GM21576 (cell line): Measurements from ENCODE around the gene S100PBP.

Experiments used
- ATAC-seq: cut with Tn5 transposase; IDR thresholded peaks from one replicate; pipeline ENCODE4 v1.9.1; 2021; ENCODE audit warnings: mild to moderate bottlenecking, moderate library complexity; ENCODE audit not compliant: unreplicated experiment

The S100PBP gene

DNA sequence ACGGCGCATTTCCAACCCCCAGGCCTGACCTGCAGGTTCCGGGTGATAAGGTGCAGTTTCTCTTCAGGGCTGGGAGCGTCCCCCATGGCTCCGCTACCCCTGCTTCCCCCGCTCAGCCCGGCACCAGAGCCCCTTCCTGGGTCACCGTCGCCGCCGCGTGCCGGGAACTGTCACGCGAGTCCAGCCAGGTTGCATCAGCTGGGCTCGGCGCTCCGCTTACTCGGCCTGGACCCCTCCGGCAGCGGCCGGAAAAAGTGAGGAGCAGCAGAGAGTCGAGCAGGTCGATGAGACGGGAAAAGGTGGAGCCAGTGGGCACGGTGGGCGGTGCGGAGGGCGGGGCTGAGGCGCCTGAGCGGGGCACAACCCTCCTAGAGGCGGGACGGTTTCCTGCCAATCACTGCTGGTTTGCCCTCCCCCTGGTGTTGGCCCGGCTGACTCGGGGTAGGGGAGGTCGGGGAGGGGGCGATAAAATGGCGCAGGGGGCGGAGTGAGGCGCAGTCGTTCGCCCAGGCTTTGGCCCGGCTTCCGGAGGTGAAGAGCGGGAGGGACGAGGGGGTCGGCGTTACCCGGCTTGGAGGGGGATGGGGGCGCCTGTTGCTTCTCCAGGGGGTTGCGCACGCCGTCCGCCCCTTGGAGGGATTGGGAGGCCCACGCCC is at the start of gene S100PBP, which contains the start of gene YARS1:
S100PBP (plus strand) TSS at position 495 of the 656 bp plus-strand sequence. CDS start 8,447 bp downstream, outside the sequence.
YARS1 (minus strand) TSS at position 200 of the 656 bp plus-strand sequence; CDS start at position 86, 114 bp downstream.
- ATAC-seq = peak; percentile 83

DNA sequence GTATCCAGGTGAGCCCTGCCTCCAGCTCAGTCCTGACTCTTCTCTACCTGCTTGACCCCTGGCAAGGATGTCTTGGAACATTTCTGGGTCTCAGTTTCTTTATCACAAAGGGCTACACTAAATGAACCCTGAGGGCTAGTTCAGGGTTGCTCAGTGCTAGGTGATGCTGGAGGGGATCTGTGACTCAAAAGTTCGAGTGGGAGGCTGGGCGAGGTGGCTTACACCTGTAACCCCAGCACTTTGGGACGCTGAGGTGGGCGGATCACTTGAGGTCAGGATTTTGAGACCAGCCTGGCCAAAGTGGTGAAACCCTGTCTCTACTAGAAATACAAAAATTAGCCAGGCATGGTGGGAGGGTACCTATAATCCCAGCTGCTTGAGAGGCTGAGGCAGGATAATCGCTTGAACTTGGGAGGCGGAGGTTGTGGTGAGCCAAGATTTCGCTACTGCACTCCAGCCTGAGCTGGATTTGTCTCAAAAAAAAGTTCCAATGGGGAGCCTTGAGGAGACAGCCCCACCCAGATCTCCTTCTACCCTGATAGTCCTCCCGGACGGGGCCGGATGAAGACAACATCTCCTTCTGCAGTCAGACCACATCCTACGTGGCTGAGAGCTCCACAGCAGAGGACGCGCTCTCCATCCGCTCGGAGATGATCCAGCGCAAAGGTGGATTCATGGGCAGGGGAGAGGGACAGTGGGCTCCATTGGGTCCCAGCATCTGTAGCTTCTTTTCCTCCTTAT is 49.2 kb upstream of the S100PBP start:
- no peak for ATAC-seq

DNA sequence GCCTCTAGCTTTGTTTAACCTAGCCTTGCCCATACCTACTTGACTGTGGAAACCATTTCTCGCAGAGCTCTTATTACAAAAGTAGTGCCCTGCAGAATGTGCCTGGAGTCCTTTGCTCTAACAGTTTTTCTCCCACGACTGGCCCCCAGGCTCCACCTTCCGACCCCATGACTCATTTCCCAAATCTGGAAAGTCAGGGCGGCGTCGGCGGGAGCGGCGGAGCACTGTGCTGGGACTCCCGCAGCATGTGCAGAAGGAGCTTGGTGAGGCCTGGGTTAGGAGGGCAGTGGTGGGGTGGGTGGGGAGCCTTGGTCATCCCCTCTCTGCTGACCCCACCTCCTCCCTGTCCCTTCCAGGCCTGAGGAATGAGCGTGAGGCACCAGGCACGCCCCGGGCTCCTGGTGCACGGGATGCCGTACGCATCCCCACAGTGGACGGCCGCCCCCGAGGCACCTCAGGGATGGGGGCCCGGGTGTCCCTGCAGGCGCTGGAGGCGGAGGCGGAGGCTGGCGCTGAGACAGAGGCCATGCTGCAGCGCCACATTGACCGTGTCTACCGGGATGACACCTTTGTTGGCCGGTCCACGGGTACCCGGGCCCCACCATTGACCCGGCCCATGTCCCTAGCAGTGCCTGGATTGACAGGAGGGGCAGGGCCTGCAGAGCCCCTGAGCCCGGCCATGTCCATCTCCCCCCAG is 47.8 kb upstream of the S100PBP start:
- no peak for ATAC-seq

DNA sequence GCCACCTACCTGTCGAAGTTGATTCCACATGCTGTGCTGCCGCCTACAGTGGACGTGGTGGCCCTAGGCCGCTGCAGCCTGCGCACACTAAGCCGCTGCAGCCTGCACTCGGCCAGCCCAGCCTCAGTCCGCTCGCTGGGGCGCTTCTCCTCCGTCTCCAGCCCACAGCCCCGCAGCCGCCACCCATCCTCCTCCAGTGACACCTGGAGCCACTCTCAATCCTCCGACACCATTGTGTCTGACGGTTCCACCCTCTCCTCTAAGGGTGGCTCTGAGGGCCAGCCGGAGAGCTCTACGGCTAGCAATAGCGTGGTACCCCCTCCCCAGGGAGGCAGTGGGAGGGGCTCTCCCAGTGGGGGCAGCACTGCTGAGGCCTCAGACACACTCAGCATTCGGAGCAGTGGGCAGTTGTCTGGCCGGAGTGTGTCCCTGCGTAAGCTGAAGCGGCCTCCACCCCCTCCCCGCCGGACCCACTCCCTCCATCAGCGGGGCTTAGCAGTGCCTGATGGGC is 47.2 kb upstream of the S100PBP start:
- no peak for ATAC-seq

DNA sequence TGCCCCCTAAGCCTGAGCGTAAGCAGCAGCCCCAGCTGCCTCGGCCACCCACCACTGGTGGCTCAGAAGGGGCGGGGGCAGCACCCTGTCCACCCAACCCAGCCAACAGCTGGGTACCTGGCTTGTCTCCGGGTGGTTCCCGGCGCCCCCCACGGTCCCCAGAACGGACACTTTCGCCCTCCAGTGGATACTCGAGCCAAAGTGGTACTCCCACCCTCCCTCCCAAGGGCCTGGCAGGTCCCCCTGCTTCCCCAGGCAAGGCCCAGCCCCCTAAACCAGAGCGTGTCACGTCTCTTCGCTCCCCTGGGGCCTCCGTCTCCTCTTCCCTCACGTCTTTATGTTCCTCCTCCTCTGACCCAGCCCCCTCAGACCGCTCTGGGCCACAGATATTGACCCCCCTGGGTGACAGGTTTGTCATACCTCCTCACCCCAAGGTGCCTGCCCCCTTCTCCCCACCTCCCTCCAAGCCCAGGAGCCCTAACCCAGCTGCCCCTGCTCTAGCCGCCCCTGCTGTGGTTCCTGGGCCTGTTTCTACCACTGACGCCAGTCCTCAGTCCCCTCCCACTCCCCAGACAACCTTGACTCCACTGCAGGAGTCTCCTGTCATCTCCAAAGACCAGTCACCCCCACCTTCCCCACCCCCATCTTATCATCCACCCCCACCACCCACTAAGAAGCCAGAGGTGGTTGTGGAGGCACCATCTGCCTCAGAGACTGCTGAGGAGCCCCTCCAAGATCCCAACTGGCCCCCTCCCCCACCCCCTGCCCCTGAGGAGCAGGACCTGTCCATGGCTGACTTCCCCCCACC is 46.5 kb upstream of the S100PBP start:
- no peak for ATAC-seq

DNA sequence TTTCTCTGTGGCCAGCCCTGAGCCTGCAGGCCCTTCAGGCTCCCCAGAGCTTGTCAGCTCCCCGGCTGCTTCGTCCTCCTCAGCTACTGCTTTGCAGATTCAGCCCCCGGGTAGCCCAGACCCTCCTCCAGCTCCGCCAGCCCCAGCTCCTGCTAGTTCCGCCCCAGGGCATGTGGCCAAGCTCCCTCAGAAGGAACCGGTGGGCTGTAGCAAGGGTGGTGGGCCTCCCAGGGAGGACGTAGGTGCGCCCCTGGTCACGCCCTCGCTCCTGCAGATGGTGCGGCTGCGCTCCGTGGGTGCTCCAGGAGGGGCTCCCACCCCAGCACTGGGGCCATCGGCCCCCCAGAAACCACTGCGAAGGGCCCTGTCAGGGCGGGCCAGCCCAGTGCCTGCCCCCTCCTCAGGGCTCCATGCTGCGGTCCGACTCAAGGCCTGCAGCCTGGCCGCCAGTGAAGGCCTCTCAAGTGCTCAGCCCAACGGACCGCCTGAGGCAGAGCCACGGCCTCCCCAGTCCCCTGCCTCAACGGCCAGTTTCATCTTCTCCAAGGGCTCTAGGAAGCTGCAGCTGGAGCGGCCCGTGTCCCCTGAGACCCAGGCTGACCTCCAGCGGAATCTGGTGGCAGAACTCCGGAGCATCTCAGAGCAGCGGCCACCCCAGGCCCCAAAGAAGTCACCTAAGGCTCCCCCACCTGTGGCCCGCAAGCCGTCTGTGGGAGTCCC is 45.7 kb upstream of the S100PBP start:
- no peak for ATAC-seq

DNA sequence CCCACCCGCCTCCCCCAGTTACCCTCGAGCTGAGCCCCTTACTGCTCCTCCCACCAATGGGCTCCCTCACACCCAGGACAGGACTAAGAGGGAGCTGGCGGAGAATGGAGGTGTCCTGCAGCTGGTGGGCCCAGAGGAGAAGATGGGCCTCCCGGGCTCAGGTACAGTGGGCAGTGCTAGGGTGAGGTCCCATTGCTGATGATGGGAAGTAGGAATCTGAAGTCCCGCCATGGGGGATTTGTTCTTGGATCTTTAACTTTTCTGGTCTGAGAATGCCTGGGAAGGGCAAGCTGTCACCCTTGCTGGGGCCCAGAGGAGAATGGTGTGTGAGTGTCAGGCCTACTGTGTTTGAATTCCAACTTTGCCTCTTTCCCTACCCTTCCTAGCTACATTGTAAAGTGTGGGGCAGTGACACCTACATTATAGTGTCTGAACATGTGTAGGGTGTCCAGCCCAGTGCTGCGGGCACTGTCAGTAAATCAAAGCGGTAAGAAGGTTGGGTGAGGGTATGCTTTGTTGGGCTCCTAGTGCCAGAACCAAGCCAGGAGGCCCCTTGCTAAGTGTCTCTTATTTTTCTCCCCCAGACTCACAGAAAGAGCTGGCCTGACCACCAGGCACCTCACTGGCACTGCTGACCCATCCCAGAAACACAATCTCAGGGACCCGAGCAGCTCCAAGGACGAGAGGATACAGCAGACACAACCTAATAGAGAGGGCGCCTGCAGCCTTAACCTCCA is 45.0 kb upstream of the S100PBP start:
- ATAC-seq = no peak

DNA sequence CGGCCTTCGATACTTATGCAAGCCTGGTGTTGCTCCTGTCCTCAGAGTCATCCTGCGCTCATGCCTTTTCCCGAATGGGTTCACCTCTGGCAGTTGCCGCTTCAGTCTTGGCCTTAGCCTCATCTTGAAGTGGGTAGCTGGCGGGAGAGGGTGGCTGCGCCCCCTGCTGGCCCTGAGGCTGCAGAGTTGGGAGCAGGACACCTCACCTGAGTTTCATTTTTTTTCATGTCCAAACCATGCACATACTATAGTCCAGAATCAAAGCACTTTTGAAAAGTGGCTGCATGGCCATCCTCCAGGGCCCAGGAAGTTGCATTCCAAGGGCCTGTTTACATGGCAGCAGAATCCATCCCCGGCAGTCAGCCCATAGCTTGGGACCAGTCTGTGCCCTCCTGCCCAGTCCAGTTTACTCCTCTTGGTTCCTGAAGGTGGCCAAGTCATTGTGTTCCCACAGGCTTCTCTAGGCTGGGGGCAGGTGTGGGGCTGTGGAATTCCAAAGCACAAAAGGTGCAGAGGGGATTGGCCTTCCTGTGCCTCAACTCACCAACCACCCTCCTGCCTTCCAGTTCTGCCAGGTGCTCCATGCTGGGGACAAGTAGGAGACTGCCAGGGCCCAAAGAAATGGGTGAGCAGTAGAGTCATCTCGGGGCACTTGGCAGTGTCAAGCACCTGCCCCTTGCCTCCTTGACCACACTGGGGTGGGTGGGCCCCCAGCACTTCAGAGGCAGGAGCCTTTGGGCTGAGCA is 44.3 kb upstream of the S100PBP start:
- no peak for ATAC-seq

DNA sequence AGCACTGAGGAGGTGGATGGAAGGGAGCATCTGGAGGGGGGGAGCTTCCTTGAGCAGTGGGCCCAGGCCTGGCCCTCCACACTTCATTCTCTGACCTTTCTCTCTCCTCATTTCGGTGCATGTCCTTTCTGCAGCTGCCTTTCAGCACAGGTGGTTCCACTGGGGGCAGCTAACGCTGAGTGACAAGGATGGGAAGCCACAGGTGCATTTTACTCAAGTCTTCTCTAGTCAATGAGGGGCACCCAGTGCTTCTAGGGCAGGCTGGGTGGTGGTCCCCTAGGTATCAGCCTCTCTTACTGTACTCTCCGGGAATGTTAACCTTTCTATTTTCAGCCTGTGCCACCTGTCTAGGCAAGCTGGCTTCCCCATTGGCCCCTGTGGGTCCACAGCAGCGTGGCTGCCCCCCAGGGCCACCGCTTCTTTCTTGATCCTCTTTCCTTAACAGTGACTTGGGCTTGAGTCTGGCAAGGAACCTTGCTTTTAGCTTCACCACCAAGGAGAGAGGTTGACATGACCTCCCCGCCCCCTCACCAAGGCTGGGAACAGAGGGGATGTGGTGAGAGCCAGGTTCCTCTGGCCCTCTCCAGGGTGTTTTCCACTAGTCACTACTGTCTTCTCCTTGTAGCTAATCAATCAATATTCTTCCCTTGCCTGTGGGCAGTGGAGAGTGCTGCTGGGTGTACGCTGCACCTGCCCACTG is 43.5 kb upstream of the S100PBP start:
- no peak for ATAC-seq

DNA sequence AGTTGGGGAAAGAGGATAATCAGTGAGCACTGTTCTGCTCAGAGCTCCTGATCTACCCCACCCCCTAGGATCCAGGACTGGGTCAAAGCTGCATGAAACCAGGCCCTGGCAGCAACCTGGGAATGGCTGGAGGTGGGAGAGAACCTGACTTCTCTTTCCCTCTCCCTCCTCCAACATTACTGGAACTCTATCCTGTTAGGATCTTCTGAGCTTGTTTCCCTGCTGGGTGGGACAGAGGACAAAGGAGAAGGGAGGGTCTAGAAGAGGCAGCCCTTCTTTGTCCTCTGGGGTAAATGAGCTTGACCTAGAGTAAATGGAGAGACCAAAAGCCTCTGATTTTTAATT is 43.0 kb upstream of the S100PBP start:
- ATAC-seq = no peak

DNA sequence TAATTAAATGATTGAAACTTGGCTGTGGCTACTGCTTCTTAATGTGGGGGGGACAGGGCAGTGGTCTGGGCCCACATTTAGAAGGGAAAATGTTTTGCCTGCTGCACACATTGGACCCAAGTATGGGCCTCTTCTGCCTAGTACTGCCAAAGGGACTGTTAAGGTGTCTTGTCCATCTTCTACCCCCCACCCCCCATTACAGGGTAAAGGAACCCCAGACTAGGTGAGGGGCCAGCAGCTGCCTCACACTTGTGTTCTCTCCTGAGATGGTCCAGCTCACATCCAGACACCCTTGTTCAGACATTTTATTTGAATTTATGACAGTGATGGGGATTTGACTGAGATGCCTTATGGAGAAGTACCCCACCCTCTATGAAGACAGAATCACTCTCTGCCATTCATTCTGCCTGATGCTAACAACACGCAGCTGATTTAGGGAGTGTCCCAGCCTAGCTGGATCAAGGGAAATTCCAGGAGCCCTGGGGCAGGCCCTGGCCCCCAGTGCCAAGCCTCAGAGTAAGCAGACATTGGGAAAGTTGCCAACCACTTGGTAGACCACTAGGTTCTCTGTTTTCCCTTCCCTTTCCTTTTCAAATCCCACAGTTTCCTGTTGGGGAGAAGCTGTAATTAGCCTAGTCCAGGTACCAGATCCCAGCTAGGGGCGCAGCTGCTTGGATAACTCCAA is 42.4 kb upstream of the S100PBP start:
- ATAC-seq = no peak

DNA sequence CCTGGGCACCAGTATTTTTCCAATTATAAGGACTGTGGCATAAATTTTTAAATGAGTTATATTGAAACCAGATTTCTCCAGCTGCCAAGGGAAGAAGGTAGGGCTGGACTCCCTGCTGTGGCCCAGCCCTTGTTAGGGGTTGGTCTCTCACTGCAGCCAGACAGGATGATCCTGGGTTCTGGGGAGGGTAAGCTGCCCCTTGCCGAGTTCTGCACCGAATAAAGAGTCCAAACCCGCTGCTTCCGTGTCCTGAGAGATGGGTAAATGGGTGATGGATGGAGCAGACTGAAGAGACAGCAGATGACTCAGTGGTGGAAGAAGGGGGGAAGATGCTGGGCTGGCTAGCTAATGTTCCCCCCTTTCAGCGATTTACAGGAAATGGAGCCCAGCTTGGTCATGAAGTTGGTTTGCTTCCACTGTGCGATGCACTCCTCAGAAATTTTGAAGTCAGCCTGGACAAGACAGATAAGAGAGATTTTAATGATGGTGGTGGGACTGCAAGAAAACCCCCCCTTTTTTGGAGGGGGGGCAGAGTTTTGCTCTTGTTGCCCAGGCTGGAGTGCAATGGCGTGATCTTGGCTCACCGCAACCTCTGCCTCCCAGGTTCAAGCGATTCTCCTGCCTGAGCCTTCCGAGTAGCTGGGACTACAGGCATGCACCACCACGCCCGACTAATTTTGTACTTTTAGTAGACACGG is 41.7 kb upstream of the S100PBP start:
- no peak for ATAC-seq

DNA sequence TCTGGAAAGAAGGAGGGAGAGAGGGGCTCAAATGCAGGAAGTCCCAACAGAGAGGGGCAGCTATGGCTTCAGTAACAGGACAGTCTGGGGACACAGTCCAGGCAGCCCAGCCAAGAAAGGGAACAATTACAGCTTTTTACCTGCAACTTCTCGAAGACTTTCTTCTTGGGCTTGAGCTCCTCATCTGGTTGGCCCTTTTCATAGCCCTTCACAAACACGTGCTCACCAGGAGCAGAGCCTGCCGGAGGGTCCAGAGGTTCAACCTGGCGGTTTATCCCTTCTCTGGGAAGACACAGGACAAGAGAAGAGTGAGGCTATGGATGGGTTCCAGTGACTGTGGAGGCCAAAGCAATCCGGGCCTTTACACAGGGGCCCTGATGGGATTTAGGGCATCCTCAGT is 38.2 kb upstream of the S100PBP start:
- ATAC-seq = no peak

DNA sequence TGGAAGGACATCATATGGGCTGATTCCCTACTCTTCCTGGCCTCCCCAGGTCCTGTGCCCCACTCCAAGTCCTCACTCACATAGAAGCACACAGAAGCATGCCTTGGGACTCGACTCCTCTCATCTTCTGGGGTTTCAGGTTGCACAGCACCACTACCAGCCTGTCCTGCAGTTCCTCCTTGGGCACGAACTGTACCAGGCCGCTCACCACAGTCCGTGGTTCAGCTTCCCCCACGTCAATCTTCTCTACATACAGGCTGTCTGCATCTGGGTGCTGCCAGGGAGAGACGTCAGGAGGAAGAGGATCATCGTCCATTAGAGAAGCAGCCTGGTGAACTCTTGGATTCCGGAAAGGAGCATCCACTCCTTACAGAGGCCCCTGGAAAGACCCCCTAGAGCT is 37.4 kb upstream of the S100PBP start:
- ATAC-seq = no peak

DNA sequence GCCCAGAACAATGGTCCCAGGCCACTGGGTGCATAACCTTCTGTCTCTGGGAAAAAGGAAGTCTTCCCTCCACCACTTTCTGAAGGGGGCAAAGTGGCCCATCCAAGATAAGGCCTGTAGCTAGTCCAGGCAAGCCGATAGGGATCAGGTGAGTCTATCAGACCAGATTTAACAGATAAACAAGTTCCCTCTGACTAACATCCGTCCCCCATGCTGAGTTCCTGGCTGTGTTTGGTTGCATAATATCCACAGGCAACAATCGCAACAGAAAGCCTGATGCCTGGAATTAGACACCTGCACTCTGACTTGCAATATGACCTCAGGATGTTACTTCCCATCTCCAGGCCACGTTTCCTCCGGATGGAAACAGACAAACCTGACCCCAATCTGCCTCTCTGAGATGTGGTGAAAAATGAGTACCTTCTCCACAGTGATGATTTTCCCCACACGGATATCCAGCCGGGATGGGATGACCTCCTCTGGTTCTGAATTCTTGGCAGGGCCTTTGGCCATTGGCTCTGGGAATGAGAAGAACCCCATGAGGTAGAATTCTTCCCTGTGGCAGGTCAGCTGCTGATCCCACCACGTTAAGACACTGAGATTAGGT is 36.7 kb upstream of the S100PBP start:
- no peak for ATAC-seq

DNA sequence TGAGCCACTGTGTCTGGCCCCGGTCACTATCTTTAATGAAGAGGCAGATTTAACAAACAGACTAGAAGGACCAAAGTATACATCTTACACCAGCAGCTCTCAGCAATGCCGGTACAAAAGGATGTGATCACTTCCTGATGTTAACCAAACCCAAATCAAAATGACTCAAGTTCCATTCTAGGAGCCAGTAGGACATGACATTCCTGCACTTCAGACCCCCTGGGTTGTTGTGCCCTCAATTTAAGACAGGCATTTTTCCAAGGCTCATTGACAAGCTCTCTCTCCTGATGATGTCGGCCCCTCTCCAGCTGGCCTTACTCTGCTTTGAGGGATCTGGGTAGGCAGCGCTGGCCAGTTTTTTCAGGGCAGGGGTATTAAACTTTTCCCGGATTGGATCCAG is 35.4 kb upstream of the S100PBP start:
- ATAC-seq = no peak

DNA sequence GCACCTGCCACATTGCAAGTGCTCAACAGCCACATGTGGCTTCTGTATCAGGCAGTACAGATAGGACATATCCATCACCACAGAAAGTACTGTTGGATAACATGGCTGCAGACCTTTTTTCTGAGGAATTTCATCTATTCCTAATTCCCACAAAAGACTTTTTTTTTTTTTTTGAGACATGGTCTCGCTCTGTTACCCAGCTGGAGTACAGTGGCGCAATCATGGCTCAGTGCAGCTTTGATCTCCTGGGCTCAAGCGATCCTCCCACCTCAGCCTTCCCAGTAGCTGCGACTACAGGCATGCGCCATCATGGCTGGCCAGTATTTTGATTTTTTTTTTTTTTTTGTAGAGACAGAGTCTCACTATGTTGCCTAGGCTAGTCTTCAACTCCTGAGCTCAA is 33.6 kb upstream of the S100PBP start:
- no peak for ATAC-seq
